K562 (cell line): ENCODE measurements around the gene PTPRC. TPM values are rescaled to one million over a fixed set of nuclear protein-coding genes. Genes with fewer than 3 reads are reported as not detected.
A peak's percentile ranks its signal among the peaks of the same experiment; 100 is the strongest.

Source experiments
- AFF1 ChIP-seq, 2 experiments: fragments of 450-650 bp; IDR thresholded peaks; 2 replicates each; pipeline ENCODE4 v1.6.1; 2018; ENCODE audit warnings: mild to moderate bottlenecking in 2 of 2, low read depth in 1 of 2; ENCODE audit not compliant: partially characterized antibody in 2 of 2
- ATF4 ChIP-seq: fragments of 450-650 bp; formaldehyde crosslinking; IDR thresholded peaks from 2 replicates; pipeline ENCODE4 v1.4.0; 2022; ENCODE audit warnings: mild to moderate bottlenecking, moderate library complexity
- CAMTA2 ChIP-seq: fragments of 250-450 bp; sonication (Bioruptor Pico); conservative IDR thresholded peaks from 2 replicates; pipeline ENCODE4 v1.5.1; 2022
- GTF3C2 ChIP-seq: IDR thresholded peaks from 3 replicates; pipeline ENCODE4 v1.6.1; 2011; ENCODE audit warnings: borderline replicate concordance, mild to moderate bottlenecking, moderate library complexity; ENCODE audit not compliant: insufficient read length; ENCODE audit errors: extremely low read depth
- MBD2 ChIP-seq: sonication (generic); IDR thresholded peaks from 2 replicates; pipeline ENCODE4 v1.6.1; 2016; ENCODE audit warnings: low read depth, borderline replicate concordance
- SNAPC5 ChIP-seq: fragments of 250-450 bp; sonication (Bioruptor Pico); IDR thresholded peaks from 2 replicates; pipeline ENCODE4 v1.8.0; 2021; ENCODE audit warnings: moderate library complexity, mild to moderate bottlenecking, inconsistent platforms
- TSHZ1 ChIP-seq: fragments of 250-450 bp; sonication (Bioruptor Pico); IDR thresholded peaks from 2 replicates; pipeline ENCODE4 v1.4.0; 2020; ENCODE audit warnings: mild to moderate bottlenecking, moderate library complexity
- ZBTB1 ChIP-seq: sonication (generic); formaldehyde crosslinking; IDR thresholded peaks from 2 replicates; pipeline ENCODE4 v1.8.1; 2023; ENCODE audit warnings: missing genetic modification reagents, low read depth, mild to moderate bottlenecking, borderline replicate concordance
- ZNF280B ChIP-seq: fragments of 250-450 bp; sonication (Bioruptor Pico); IDR thresholded peaks from 2 replicates; pipeline ENCODE4 v1.5.1; 2021; ENCODE audit warnings: mild to moderate bottlenecking
- polyA plus RNA-seq, 8 experiments: library from polyadenylated mRNA; depleted of rRNA in 4 of 8; stranded (reverse) in 5 of 8; unstranded in 3 of 8; fragments of >200 nt; fragmentation: Nextera tagmentation in 2 of 8; fragmentation: Illumina TruSeq in 1 of 8; extraction: Ambion mirVana in 2 of 8; extraction: Trizol in 1 of 8; gene quantifications; 2 replicates each; pipeline versions ENCODE4 v1.2.1 to v1.2.3, GENCODE V29; 2011 to 2014; ENCODE audit warnings: inconsistent platforms in 1 of 8, missing spikeins in 1 of 8
- total RNA-seq, 7 experiments: library from RNA; depleted of rRNA in 6 of 7; stranded (reverse); fragments of >200 nt in 6 of 7; fragmentation: Illumina TruSeq in 2 of 7; extraction: Trizol in 2 of 7; gene quantifications; 2 replicates each; pipeline versions ENCODE4 v1.2.1 to v1.2.3, GENCODE V29; 2011 to 2021; ENCODE audit warnings: low replicate concordance in 1 of 7
- TF ChIP-seq, protein P1 (sequence below), 2 experiments: fragments of 450-650 bp in 1 of 2; sonication (generic) in 1 of 2; formaldehyde crosslinking; conservative IDR thresholded peaks; 2 replicates each; pipeline versions ENCODE4 v1.4.0 to v1.8.1; 2020 to 2022; ENCODE audit warnings: mild to moderate bottlenecking in 1 of 2, missing genetic modification reagents in 1 of 2

The PTPRC gene
- total and polyA plus RNA-seq, 9 of the 15 experiments (the other 6 are each of a cell fraction or from before 2014, with no cell fraction given), result 7.1 to 107 (median 62.9) TPM

DNA sequence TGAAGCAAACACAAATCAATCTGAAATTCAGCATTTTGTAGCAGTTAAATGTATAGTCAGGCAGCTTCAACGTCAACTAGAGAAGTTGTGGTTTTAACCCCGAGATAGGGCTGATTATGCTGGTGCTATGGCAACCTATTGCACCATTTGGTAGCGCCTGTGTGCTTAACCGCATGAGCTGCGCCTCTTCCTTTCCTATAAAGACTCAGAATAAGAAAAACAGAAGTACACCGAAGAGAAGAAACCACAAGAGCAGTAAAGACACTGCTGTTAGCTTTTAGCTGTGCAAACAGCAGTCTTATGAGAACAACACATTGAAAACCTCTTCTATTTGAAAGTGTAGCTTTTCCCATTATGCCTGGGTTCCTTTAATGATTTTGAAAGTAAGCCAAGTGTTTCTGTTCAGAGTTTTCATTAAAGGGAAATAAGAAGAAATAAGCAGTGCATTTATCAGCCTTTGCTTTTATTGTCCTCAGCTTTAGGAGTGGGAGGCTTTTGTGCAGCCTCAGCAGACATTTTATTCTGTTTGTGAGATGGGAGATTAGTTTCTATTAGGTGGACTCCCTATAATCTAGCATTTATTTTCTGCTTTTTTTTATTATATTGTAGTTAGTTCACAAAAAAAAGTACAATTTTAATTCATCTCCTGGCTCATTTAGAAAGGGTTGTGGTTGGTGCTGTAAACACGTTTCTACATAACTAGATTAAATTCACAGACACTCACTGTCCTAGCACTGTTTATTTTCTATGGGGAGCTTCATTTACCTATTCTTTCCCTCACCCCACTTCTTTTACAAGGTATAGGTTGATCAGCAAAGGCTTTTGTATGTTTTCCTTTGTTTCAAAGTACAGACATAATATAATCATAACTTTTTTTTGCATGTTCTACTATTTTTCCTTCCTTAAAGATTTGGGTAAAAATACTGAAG lies 43.3 kb downstream of the PTPRC start (continued):
- no peak for TF ChIP-seq TSHZ1 (CRISPR knock-in tag)
- peak; percentile 46 to 69 for TF ChIP-seq AFF1 (IDR thresholded peaks at IDR 0.05; ENCODE audit: low read depth in 1 of 2, partially characterized antibody in 2 of 2)
- TF ChIP-seq, protein P1, sequence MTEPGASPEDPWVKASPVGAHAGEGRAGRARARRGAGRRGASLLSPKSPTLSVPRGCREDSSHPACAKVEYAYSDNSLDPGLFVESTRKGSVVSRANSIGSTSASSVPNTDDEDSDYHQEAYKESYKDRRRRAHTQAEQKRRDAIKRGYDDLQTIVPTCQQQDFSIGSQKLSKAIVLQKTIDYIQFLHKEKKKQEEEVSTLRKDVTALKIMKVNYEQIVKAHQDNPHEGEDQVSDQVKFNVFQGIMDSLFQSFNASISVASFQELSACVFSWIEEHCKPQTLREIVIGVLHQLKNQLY (CRISPR knock-in tag; conservative IDR thresholded peaks at IDR 0.05), result no peak
- TF ChIP-seq CAMTA2 (CRISPR knock-in tag), result no peak
- TF ChIP-seq SNAPC5 (CRISPR knock-in tag), result no peak
- TF ChIP-seq GTF3C2, result no peak
- TF ChIP-seq ZBTB1 (CRISPR knock-in tag), result no peak
- peak; percentile 85 for TF ChIP-seq ATF4 (CRISPR knock-in tag)
- TF ChIP-seq MBD2, result no peak
- no peak for TF ChIP-seq ZNF280B (CRISPR knock-in tag)
